ENCODE results near the gene GNG7. TPM values are rescaled to one million over a fixed set of nuclear protein-coding genes. Genes with fewer than 3 reads are reported as not detected.

Gene GNG7
- 0.11 and 0.14 TPM in 2 replicates for total RNA-seq

- intact Hi-C loops (cut with micrococcal nuclease), result no loop called here
Measured at GRCh38 chr19:2702170-2703076, at the start of gene GNG7. TSS of gene GNG7 (minus strand) at chr19:2702694. CDS start at chr19:2520688, 182,006 bp downstream.

- intact Hi-C loops (cut with micrococcal nuclease), result no loop called here
Measured at GRCh38 chr19:2751438-2751830, 48.9 kb upstream of the GNG7 start.

DNA sequence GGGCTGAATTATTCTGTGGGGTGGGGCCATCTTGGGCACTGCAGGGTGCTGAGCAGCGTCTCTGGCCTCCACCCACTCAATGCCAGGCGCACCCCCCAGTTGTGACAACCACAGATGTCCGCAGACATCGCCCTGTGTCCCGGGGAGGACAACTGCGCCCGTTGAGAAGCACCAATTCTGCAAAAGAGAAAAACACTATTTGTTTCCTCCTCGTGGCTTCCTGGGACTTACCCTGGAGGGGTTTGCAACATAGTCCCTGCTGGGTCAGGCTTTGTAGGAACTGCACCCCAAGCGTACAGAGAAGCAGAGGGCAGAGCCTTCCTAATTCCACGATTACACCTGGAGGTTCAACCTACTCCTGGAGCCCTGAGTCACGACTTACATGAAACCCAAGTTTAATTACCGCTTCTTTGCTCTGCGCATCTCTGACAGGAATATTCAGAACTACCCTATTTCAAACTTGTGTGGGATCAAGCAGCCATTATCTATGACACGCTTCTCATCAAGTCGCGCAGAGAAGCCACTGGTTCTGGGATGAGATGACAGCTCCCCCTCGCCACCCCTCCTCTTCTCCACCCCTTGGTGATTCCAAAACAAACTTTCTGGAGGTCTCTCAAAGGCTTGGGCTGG lies 48.4 kb upstream of the GNG7 start:
- intact Hi-C loops (cut with micrococcal nuclease), result no loop called here

DNA sequence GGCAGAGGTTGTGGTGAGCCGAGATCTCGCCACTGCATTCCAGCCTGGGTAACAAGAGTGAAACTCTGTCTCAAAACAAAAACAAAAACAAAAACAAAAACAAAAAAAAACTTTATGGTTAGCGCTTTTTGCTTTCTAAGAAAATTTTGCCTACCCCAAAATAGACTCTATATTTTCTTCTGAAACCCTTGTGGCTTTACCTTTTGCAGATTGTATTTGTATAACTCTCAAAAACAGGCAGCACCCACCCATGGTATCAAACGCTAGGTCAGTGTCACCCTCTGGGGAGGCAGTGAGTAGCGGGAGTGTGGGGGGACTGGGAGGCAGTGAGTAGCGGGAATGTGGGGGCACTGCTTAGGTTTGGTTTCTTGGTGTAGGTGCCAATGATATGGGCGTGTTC lies 44.9 kb upstream of the GNG7 start:
- intact Hi-C loops (cut with micrococcal nuclease), result loop anchor here (5.0 kb wide), 1 partner anchor 270 kb away; the partner anchor contains the start of gene GADD45B

GRCh38 chr19:2744113-2744512 lies 41.6 kb upstream of the GNG7 start:
- intact Hi-C loops (cut with micrococcal nuclease), result no loop called here

DNA sequence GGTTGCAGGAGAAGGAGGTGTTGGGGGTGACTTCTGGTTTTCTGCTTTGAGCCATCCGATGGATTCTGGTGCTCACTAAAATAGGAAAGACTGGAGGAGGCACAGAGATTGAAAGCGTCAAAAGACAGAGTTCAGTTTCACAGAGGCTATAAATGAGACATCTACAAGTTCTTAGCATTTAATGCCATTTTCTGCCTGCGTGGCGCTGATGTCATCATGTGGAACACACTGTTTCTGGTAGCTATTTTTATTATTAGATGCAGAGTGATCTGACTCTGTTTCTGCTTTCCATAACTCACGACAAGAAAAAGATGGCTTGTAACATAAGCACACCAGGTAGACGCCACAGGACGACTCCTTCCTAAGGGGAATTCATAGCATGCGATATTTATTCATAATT lies 40.6 kb upstream of the GNG7 start:
- intact Hi-C loops (cut with micrococcal nuclease), result no loop called here

- intact Hi-C loops (cut with micrococcal nuclease), result loop anchor here (1.0 kb wide), 1 partner anchor 43 kb away; the partner anchor contains the start of gene SGTA
Measured at GRCh38 chr19:2740314-2740656, 37.8 kb upstream of the GNG7 start.

GRCh38 chr19:2739602-2740313 lies 37.3 kb upstream of the GNG7 start, which contains the start of gene SLC39A3:
TSS of gene SLC39A3 (minus strand) at chr19:2740017. CDS start at chr19:2737257, 2,760 bp downstream.
- intact Hi-C loops (cut with micrococcal nuclease), result loop anchor here (1.0 kb wide), 1 partner anchor 44 kb away; the partner anchor contains the start of gene SGTA

DNA sequence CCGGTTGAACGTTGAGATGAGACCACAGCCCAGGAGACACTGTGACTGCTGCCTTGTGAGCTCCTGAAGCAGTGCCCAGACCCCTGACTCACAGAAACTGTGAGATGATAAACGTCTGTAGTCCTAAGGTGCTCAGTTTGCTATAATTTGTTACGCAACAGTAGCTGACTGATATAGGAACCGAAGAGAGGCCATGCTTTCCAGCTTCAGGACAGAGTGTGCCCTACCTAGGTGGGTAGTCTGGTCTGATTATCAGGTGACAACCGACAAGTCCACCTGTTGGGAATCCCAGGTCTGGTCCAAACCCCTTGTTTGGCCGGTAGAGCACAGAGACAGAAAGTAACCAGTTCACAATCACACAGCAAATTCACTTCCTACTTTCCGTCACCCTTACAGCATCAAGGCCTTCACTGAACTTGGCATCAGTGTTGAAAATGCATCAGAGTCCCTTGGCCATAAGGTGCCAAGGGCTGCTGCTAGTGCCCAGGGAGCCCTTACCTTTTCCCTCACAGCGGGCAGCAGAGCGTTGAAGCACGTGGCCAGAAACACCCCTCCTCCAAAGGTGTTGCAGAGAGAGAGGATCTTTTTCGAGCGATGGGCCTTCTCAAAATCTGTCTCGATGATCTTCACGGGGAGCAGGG lies 34.2 kb upstream of the GNG7 start:
- intact Hi-C loops (cut with micrococcal nuclease), result no loop called here

DNA sequence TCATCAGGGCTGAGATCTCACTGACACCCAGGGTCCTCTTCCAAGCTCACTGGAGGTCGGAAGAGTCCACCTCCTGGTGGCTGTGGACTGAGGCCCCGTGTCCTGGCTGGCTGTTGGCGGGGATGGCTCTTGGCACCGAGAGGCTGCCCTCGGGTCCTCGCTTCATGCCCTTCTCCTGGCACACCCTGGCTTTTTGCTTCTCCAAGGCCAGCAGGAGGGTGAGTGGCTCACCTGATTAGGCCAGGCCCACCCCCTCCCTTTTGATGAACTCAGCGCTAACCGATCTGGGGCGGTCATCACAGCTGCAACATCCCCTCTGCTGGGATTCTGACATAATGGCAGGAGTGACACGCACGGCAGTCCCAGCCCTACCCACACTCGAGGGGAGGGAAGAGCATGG lies 32.9 kb upstream of the GNG7 start:
- intact Hi-C loops (cut with micrococcal nuclease), result no loop called here

GRCh38 chr19:2734589-2735288 lies 32.2 kb upstream of the GNG7 start:
- intact Hi-C loops (cut with micrococcal nuclease), result no loop called here

- intact Hi-C loops (cut with micrococcal nuclease), result no loop called here
Measured at GRCh38 chr19:2733930-2734588, 31.6 kb upstream of the GNG7 start.

GRCh38 chr19:2732883-2733282 lies 30.4 kb upstream of the GNG7 start:
- intact Hi-C loops (cut with micrococcal nuclease), result no loop called here

- intact Hi-C loops (cut with micrococcal nuclease), result no loop called here
Measured at GRCh38 chr19:2732157-2732725, 29.7 kb upstream of the GNG7 start.

DNA sequence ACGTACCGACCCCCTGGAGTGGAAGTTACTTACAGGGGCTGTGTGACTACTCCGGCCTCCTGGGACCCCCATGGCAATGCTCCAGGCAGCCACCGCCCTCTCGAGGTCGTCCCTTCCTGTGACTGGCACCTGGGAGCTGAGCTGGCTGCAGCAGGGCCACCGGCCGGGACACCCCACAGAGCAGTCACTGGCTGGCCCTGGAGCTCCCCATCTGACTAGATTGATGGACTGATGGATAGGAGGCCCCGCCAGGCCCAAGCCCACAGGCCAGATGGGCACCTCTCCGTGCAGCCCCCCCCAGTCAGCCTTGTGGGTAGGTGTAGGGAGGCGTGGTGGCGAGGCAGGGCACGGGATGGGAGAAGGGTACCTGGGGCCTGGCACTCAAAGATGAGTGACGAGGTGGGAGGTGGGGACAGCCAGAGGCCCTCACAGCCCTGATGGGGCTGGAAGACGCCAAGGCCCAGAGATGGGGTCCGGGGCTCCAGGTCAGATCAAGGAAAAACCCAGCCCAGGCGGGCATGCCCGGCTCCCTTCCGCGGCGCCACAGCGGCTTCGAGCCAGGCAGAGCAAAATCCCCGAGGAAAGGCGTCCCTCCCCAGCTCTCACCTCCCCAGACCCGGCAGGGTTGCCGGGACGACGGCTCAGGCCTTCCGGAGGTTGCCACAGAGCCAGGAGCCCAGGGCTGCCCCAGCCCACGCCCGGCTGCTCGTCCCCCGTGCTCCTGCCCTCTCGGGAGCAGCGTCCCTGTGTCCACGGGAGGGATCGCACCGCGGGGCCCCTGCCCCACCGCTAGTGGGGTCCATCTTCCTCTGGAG lies 28.9 kb upstream of the GNG7 start:
- intact Hi-C loops (cut with micrococcal nuclease), result no loop called here

DNA sequence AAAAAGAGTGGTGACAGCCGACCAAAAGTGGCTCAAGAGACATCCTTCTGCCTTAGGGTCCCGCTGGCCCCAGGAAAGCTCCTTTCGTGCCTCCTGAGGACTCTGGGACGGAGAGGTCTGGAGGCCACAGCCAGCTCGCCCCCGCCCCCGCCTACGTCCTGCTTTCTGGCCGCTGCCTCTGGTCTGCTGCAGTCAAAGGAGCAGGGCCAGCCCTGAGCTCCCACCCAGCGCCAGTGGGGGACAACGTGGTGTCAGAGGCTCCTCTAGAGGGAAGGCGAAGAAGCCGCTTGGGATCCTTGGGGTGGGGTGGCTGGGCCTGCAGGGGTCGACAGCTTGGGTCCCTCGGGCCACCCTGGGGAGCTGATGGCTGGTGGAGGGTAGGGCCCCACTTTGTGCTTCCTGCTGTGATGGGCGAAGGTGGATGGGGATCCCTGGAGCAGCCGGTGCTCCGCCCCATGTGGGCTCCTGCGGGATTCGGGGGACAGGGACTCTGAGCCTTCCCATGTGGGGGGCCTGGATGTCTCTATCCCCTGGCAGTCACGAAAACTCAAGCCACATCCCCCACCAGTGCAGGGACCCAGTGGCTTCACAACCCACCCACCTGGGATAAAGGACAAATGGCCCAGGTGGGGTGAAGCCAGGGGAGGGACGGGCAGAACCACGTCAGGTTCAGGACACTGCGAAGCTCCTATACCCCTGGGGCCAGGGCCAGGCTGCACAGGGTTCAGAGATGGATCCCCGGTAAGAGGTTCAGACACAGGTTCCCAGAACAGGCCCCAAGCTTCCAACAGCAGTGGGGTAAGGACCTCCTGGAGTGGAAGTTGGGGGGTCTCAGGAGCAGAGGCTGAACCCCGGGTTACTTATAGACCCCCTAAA lies 27.7 kb upstream of the GNG7 start:
- intact Hi-C loops (cut with micrococcal nuclease), result no loop called here

- intact Hi-C loops (cut with micrococcal nuclease), result no loop called here
Measured at GRCh38 chr19:2728783-2729387, 26.4 kb upstream of the GNG7 start.

- intact Hi-C loops (cut with micrococcal nuclease), result no loop called here
Measured at GRCh38 chr19:2727640-2727944, 25.1 kb upstream of the GNG7 start.
